ENCODE data around the gene MTARC2. TPM values are rescaled to one million over a fixed set of nuclear protein-coding genes. Genes with fewer than 3 reads are reported as not detected.

The MTARC2 gene
- total and polyA plus RNA-seq, 2 of the 13 experiments (the other 11 are each of a cell fraction or from before 2014, with no cell fraction given): 8.5 to 10.1 TPM

- TF ChIP-seq DZIP1 (CRISPR knock-in tag; IDR thresholded peaks at IDR 0.05) (peak; percentile 63; the same call in 1 of the 2 replicates), RXRA (CRISPR knock-in tag; IDR thresholded peaks at IDR 0.05) (no peak), DMAP1 (CRISPR knock-in tag; IDR thresholded peaks at IDR 0.05) (peak; percentile 45; the same call in 1 of the 2 replicates), SIN3A (IDR thresholded peaks at IDR 0.05; ENCODE audit: borderline replicate concordance, low read depth, low read length) (no peak), SAP130 (CRISPR knock-in tag; IDR thresholded peaks at IDR 0.05; ENCODE audit: low read depth) (peak; percentile 62), ZNF615 (CRISPR knock-in tag; IDR thresholded peaks at IDR 0.05; ENCODE audit: borderline replicate concordance) (no peak), NFKBIZ (CRISPR knock-in tag; IDR thresholded peaks at IDR 0.05) (no peak), HMG20B (CRISPR knock-in tag; conservative IDR thresholded peaks at IDR 0.05) (no peak), RERE (CRISPR knock-in tag; IDR thresholded peaks at IDR 0.05; ENCODE audit: low read depth) (no peak), ZNF337 (CRISPR knock-in tag; IDR thresholded peaks at IDR 0.05; ENCODE audit: borderline replicate concordance, low read depth) (no peak), PAWR (CRISPR knock-in tag; IDR thresholded peaks at IDR 0.05; ENCODE audit: borderline replicate concordance) (no peak), MED1 (CRISPR knock-in tag; IDR thresholded peaks at IDR 0.05) (no peak; the same call in 1 of the 2 replicates), KMT2A (CRISPR knock-in tag; IDR thresholded peaks at IDR 0.05) (peak; percentile 5; the same call in 1 of the 2 replicates)
Measured at GRCh38 chr1:220787069-220787619, 39.0 kb downstream of the MTARC2 start (continued).

Data from HepG2 (cell line).